Activated CD4-positive, alpha-beta T cell treated with anti-CD3 and anti-CD28 coated beads for 48 hours (primary cell): ENCODE measurements around the gene EME1.
A peak's percentile ranks its signal among the peaks of the same experiment; 100 is the strongest.
"Not testable (repeated sequence)": the region's sequence is repeated elsewhere in the genome, so short reads cannot be mapped to it uniquely, and the experiment has no call there.

Experiments
- DNase-seq: peaks from one replicate; pipeline ENCODE4 v3.0.0-alpha.2; 2020

The EME1 gene

DNA sequence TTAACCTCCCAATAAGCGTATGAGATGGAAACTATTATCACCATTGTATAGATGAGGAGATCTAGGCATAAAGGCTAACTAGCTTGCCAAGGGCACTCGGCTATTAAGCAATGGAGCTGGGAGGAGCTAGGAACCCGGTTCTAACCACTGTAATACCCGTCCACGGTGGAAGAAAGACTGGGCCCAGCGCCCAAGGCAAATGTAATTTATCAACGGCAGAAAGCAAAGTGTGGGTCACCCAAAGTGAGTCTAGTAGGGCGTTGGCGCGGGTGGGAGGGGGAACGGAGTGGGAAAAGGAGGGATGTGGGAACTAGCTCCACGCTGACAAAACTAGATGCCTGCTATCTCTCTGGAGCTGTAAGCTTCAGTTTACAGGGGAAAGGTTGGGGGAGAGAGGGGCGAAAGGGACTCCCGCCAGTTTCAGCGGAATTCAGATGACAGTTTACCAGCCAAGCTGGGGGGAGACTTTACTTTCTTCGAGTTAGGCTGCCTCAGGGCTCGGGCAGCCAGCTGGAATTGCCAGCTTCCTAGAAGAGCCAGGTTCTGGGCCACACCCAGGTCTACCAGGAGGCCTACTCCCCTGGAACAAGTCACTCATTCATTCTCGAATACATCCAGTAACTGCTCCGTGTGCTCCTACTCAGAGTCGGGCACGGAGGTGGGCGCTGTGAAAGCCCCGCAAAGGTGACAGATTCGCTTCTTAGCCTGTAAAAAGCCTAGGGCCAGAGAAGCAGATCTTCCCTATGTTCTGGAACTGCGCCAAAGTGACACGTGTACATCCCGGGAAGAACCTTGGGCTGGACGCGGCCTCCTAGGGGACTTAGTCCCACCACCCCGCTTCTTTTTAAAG, 23.5 kb downstream of the EME1 start:
- peak; percentile 31 for DNase-seq

DNA sequence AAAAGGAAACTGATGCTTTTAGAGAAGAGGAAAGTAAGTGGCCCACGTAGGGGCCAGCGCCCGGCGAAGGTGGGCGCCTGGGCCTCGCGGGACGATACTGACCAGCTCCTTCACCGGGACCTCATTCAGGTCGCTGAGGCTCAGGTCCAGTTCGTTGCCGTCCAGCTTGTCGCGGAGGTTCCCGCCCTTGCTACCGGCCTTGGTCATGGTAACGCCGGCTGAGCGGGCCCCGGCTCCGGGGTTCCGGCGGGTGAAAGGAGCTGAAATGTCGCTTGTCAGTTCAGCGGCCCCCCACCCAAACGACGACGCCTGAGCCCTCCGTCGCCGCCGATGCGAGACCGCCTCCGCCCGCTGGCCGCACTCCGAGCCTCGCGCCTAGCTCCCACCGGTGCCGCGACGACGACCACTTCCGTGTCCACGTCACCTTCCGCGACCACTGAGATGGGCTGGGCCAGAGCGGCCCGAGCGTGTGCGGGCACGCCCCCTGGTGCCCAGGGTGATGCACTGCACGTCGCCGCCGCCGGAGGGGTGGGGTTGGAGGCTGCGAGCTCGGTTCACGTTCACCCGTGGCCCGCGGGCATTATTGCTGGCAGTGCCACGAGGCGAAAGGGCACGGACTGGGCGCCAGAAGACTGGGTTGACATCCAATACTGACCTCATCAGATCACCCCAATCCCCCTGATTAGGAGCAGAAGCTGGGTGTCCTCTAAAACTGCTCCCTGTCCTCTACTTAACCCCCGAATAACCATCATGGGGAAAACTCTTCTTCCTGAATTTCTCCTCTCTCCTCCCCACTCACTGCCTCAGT, 24.3 kb downstream of the EME1 start, which contains the start of gene LRRC59:
LRRC59 (minus strand) TSS at position 413 of the 808 bp plus-strand sequence; CDS start at position 207, 206 bp downstream.
- DNase-seq = peak; percentile 94

DNA sequence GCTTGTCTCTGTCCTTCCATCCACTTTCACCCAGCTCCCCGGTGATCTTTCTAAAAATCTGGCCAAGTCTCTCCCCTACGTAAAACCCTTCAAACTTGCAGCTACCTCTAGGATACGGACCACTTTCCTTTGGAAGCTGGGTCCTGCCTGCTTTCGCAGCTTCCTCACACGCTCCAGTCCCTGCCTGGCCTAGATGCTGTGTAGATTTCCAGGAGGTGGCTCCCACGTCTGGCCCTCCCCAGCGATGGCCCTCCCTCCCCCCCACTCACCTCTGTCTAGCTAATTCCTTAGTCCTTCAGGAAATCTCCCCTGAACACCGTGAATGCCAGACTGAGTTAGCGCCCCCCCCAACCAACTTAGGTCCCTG, 24.9 kb downstream of the EME1 start:
- no peak for DNase-seq

DNA sequence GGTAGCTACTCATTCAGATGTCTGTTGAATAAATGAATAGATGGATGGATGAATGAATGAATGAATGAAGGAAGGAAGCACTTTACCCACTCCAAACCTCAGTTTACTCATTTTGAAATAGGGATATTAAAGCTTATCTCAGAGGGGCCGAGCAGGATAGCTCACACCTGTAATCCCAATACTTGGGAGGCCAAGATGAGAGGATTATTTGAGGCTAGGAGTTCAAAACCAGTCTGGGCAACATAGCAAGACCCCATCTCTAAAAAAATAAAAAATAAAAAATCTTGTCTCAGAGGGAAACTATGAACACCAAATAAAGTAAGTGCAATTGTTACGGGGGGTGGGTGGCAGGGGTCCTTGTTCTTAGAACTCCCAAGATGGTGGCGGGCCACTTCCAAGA, 25.6 kb downstream of the EME1 start:
- not testable (repeated sequence) for DNase-seq

DNA sequence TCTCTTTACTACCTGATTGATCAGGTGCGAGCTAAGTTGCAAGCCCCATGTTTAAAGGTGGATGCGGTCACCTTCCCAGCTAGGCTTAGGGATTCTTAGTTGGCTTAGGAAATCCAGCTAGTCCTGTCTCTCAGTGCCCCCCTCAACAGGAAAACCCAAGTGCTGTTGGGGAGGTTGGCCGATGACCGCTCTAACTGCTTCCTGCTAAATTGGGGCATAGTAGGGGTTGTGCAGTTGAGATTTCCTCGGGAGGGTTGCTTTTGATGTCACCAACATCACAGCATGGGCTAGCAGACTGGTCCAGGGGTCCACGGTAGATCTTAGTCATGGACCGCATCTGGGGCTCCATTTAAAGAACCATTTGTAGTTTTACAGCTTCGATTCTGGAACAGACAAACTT, 26.6 kb downstream of the EME1 start:
- not testable (repeated sequence) for DNase-seq

DNA sequence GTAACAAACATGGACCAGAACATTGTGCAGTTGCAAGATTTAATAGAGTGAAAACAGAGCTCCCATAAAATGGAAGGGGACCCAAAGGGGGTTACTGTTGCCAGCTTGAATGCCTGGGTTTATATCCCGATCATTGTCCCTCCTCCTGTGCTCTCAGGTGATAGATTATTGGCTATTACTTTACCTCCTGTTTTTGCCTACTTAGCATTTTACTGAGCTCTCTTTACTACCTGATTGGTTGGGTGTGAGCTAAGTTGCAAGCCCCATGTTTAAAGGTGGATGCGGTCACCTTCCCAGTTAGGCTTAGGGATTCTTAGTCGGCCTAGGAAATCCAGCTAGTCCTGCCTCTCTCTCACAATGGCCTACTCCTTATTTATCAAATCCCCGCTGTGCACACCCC, 32.3 kb downstream of the EME1 start:
- DNase-seq = not testable (repeated sequence)

DNA sequence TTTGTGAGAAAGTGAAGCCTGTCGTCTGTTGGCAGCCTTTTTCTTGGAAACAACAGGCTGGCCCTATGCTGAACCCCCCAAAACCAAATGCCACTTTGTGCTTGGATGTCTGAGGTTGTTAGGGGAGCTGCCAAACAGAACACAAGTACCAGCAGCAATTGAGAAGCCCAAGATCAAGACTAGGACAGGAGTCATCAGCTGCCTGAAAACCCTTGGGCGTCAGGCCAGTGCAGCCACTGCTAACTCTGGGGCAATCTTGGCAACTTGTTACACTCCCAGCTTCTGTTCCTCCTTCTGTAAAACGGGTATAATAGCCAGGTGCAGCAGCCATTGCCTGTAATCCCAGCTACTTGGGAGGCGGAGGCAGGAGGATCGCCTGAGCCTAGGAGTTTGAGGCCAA, 33.5 kb downstream of the EME1 start:
- DNase-seq = no peak

DNA sequence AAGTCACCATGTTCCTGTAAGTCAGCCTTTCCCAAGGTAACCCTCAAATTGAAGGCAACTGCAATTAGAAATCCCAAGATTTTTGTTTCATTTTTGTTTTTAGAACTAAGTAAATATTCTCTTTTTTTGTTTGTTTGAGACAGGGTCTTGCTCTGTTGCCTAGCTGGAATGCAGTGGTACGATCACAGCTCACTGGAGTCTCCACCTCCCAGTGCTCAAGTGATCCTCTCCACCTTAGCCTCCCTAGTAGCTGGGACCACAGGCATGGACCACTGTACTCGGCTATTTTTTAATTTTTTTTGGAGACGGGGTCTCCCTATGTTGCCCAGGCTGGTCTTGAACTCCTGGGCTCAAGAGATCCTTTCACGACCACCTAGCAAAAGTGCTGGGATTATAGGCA, 34.9 kb downstream of the EME1 start:
- no peak for DNase-seq

DNA sequence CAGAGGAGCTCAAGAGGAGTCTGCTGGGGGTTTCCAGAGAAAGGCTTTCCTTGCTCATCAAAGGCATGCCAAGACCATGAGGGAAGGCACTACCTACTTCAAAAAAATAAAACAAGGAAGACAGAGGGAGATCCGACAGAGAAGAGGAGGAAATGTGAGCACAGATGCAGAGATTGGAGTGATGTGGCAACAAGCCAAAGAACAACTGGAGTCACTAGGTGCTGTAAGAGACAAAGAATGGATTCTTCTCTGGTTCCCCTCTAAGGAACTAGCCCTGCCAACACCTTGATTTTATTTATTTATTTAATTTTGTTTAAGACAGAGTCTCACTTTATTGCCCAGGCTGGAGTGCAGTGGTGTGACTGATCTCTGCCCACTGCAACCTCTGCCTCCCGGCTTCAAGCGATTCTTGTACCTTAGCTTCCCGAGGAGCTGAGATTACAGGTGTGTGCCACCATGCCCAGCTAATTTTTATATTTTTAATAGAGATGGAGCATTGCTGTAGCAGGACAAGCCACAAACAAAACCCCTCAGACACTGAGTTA, 39.2 kb downstream of the EME1 start:
- DNase-seq = no peak

DNA sequence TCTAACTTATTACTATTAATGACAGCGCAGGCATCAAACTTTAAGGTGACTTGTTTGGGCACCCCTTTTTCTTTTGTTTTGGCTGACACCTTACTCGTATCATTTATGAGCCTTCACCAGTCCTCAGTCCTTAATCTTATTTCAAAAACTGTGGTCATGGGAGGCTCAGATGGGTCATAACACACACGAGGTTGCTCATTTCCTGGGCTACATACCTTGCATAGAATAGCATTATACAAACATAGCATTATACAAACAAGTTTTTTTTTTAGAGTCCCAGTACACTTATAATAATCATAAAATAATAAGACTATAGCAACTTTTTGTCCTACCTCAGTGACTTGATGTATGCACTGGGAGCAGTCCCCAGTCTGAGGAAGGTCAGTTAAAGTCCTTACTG, 41.8 kb downstream of the EME1 start:
- DNase-seq = no peak

DNA sequence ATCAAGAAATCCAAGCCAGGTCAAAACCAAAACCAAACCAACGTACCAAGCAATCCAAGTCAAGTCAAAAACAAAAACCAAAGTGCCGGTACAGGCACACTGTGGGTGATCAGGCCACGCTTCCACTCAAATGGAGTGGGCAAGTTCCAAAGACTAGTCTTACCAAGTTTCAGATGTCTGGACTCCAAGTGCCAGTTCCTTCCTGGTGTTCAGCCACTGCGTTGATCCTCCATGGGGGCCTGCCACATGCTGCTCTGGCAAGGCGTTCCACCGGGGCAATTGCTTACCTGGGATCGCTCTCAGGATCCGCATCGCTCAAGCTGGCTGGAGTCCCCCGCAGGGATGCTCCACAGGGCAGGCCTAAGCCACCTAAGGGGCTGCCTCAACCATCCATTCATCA, 46.5 kb downstream of the EME1 start:
- not testable (repeated sequence) for DNase-seq

DNA sequence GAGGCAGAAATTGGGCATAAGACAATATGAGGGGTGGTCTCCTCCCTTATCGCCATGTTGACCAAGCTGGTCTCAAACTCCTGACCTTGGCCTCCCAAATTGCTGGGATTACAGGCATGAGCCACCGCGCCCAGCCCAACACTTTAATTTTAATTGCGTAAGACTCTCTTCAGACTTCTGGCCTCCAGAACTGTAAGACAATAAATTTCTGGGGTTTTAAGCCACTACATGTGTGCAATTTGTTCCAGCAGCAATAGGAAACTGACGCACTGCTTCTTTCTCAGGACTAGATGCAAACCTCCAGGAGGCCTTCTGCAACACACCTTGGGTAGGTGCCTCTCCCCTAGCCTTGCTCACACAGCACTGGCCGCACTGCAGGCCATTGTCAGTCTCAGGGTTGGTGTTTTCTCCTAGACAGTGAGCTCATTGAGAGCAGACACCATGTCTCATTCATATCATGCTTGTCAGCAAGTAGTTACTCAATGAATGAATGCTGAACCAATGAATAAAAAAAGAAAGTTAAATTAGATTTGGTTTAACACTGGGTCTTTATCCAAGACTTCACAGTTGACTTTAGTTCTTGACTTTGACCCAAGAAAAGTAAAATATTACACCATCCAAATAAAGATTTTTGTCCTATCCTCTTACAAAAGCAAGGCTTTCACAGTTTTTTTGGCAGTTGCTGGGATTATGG, 47.5 kb downstream of the EME1 start:
- DNase-seq = no peak

DNA sequence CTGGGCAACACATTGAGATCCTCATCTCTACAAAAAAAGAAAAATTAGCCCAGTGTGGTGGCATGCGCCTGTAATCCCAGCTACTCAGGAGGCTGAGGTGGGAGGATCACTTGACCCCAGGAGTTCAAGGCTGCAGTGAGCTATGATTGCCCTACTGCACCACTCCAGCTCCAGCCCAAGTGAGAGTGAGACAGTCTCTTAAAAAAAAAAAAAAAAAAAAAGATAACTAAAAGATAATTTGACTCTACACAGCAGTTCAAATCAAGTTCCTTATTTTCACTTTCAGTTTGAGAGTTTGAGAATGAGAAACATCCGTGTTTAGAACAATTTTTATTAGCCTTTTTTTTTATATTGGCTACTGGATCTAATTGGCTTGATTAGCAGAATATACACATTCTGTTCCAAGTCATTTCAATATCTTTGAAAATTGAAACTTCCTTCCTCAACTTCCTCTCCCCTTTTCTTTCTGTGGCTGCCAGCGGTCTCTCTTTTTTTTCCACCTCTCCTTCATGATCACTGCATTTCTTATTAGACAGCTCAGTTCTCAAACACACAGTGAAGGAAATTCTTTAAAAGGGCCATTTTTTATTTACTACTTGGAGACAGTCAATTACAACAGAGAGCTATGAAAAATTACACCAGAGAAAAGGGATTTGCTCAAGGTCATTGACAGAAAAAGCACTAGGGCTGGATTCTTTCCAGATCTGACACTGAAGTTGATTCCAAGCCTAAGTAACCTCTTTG, 48.5 kb downstream of the EME1 start:
- DNase-seq = no peak

DNA sequence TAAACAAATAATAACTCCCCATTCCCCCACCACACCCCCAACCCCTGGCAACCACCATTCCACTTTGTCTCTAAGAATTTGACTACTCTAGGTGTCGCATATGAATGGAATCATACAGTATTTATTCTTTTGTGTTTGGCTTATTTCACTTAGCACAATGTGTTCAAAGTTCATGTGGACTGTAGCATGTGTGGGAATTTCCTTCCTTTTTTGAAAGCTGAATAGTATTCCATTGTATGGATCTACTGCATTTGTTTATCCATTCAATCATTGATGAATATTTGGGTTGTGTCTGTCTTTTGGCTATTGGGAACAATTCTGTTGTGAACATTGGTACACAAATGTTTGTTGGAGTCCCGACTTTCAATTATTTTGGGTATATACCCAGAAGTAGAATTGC, 49.7 kb downstream of the EME1 start:
- no peak for DNase-seq

DNA sequence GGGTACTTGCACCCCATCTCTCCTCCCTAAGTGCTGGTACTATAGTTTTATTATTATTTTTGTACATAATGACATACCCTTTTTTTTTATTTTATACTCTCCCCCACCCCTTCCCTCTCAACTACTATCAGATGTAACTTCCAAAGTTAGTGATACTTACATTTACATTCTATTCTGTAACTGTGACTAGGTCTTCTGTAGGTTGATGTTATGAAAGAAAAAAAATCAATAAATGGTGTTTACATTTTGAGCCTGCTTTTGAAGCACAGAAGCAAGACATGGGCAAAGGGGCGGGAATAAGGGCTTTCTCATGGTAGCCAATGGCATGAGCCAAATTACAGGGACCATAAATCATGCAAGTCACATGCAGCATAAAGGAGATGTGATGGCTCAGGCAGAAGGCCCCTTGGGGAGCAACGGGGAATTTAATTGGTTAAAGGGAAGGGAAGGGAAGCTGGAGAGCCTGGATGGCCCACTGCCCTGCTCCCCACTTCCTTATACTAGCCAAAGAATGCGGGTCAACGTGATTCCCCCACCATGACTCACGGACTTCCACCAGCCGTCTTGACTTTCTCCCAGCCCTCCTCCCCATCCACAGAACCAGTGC, 50.6 kb downstream of the EME1 start:
- DNase-seq = no peak

DNA sequence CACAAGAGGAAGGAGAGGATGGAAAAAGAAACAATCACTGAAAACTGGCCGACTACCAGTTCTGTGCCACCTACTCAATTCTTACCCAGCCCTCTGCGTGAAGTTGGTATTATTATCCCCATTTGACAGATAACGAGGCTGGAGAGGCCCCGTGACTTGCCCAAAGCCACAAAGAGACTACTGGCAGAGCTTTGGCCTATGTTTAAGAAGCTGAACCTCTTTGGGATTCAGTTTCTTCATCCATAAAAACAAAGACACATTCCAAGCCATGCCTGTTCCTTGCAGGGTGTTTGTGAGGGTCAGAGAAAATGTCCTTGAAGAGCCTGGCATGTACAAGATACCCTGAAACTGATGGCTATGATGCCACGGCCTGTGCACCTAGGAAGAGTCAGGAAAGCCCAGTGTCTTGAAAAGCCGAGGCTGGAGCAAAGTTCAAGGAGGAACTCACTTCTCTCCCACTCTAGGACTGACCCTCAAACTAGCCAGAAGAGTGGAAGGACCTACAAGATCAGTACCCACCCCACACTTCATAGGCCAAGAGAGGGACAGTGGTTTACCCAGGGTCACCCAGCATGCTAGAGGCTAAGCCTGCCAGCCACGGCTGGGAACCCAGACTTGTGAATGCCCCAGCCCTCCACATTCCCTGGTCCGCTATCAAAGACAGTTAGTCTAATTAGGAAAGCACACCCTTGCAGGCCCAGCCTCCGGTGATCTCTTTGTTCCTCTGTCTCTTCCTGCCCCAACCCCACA, 51.4 kb downstream of the EME1 start:
- no peak for DNase-seq

DNA sequence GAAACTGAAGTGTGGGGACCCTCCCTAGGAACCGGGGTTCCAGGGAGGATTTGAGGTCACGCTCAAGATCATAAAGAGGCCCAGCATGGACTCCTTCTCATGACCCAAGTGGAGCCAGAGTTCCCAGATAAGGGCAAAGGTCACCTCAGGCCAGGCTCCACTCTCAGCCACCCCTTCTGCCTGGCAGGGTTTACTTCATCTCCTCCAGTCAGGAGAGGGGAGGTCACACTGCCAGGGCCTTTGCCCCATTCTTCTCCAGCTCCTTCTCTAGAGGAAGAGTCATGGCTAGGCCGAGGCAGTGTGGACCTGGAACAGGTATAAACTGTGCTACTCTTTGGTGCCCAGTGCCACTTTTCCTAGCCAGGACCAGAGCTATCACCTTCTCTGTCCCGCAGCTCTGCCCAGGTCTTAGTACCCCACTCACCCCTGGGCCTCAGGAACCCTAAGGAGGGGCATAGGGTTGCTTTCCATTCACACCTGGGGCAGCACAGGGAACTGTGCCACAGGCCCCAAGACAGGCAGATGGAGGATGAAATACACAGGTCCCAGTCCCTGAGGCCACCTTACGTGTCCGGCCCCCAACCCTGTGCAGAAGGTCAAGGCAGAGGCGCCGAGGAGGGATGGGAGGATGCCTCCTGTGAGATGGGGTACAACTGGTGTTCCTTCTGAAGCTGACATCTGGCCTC, 52.1 kb downstream of the EME1 start:
- DNase-seq = no peak

DNA sequence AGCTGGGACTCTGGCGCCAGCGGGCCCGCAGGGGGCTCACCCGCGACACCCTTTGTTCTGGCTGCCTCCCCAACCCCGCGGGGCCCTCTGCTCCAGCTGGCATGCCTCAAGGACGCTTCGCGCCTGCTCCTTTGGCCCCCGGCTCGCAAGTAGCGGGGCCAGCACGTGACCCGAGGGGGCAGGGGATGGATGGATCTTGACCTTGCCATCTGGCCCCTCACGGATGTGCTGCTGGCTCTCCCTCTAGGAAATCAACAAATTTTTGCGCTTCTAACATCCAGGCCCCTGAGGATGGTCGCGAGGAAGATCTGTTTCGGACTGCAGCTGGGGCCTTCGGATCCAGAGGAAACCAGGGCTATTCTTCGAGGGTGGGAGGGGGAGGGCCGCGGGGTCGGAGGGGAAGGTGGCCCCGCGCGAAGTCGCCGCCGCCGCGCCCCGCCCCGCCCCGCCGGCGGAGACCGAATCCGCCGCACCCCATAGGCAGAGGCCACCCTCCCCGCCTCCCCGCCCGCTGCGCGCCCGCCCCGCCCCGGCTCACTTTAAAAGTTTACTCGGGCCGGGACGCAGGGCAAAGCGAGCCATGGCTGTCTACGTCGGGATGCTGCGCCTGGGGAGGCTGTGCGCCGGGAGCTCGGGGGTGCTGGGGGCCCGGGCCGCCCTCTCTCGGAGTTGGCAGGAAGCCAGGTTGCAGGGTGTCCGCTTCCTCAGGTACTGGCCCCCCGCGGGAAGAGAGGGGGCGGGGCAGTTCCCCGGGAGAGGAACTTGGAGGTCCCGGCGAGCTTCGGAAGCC, 52.8 kb downstream of the EME1 start, which contains the start of gene ACSF2:
ACSF2 (plus strand) TSS at position 537 of the 790 bp plus-strand sequence; CDS start at position 581, 44 bp downstream.
- DNase-seq = peak; percentile 80

DNA sequence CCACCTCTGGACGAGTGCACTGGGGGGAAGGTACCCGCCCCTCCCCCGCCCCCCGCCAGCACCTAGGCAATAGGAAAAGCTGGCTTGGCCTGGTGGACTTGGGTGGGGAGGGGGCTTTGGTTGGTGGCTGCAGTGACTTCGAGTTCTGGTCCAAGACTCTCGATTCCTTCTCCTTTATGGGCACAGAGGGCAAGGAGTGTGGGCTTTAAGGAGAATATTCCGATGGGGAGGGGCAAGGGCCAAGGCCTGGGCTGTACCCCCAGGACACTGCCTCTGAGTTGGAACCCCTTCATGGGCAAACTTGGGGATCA, 53.4 kb downstream of the EME1 start:
- no peak for DNase-seq
